ENCODE results near the gene USP44.

- TF ChIP-seq CTCF (IDR thresholded peaks at IDR 0.05) (no peak), POLR2A (IDR thresholded peaks at IDR 0.05) (no peak)
Measured at GRCh38 chr12:95591731-95592130, 40.5 kb upstream of the USP44 start.

All from adrenal gland (tissue), 5 donors.